ENCODE data around the gene MYT1. TPM values are rescaled to one million over a fixed set of nuclear protein-coding genes. Genes with fewer than 3 reads are reported as not detected.
A peak's percentile ranks its signal among the peaks of the same experiment; 100 is the strongest.
"Not testable (repeated sequence)": the region's sequence is repeated elsewhere in the genome, so short reads cannot be mapped to it uniquely, and the experiment has no call there.

MYT1 gene
- total RNA-seq, 1 donor from 2014 or later, result not detected

DNA sequence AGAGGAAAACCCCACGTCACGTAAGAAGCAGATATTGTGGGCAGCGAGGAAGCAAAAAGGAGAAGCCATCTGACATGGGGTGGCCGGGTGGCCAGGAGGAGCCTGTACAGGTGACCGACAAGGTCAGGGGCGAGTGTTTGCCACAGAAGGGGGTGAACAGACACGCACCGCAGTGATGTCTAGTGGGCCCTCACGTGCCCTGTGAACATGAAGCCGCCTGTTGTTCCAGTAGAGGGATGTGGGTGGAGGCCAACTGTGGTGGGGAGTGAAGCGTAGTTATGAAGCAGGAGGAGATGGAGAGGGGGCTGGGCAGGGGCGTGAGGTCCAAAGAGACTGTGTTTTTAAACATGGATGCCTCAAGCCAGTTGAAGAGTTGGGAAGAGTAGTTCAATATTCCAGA, 20.5 kb downstream of the MYT1 start:
- no peak overlapping the region for H3K4me3 ChIP-seq
- TF ChIP-seq, protein P1, sequence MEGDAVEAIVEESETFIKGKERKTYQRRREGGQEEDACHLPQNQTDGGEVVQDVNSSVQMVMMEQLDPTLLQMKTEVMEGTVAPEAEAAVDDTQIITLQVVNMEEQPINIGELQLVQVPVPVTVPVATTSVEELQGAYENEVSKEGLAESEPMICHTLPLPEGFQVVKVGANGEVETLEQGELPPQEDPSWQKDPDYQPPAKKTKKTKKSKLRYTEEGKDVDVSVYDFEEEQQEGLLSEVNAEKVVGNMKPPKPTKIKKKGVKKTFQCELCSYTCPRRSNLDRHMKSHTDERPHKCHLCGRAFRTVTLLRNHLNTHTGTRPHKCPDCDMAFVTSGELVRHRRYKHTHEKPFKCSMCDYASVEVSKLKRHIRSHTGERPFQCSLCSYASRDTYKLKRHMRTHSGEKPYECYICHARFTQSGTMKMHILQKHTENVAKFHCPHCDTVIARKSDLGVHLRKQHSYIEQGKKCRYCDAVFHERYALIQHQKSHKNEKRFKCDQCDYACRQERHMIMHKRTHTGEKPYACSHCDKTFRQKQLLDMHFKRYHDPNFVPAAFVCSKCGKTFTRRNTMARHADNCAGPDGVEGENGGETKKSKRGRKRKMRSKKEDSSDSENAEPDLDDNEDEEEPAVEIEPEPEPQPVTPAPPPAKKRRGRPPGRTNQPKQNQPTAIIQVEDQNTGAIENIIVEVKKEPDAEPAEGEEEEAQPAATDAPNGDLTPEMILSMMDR (IDR thresholded peaks at IDR 0.05), result no peak
- DNase-seq, result peak; percentile 24
- no peaks in the 10 kb centered on the region for H3K36me3 ChIP-seq
- H3K4me1 ChIP-seq, result no peaks in the 10 kb centered on the region
- H3K9me3 ChIP-seq, result no peaks in the 10 kb centered on the region
- intact Hi-C loops (cut with DNase I), result no loop called here
- peaks cover 7% of the 10 kb centered on the region for H3K27me3 ChIP-seq (ENCODE audit: low read depth)
- no peak overlapping the region for H3K27ac ChIP-seq
- no peak for ATAC-seq

DNA sequence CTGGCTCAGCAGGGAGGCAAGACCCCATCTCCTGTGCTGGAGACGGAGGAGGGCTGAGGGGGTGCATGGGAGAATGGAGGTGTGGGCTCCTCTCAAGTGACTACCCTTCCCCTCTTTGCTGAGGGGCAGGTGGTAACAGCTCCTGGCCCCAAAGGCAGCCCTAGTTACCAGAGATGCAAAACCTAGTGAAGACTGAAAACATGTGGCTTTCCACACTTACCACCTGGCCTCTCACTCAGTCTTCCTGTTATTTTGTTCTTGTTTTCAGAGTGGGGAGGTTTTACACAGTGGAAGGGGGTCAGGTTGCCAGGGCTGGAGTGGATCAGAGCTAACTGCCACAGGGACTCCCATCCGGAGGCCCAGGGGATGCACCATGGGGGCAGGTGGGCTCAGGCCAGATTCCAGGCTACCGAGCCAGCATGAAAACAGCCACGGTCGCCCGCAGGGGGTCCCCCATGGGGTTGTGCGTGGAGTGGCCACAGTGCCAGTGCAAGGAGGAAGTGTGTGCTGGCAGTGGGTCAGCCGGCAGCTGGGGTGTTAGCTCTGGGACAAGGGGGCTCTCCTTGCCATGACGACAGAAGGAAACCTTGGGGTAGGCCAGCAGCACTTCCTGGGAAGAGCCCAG, 21.1 kb downstream of the MYT1 start:
- H3K4me3 ChIP-seq, result no peak overlapping the region
- no peaks in the 10 kb centered on the region for H3K4me1 ChIP-seq
- H3K27me3 ChIP-seq (ENCODE audit: low read depth), result peaks cover 7% of the 10 kb centered on the region
- intact Hi-C loops (cut with DNase I), result no loop called here
- H3K9me3 ChIP-seq, result no peaks in the 10 kb centered on the region
- DNase-seq, result peak; percentile 37
- H3K36me3 ChIP-seq, result no peaks in the 10 kb centered on the region
- peak in 1 of 2 donors; percentile 9 for ATAC-seq
- H3K27ac ChIP-seq, result no peak overlapping the region
- TF ChIP-seq, protein P1 (IDR thresholded peaks at IDR 0.05), result no peak

DNA sequence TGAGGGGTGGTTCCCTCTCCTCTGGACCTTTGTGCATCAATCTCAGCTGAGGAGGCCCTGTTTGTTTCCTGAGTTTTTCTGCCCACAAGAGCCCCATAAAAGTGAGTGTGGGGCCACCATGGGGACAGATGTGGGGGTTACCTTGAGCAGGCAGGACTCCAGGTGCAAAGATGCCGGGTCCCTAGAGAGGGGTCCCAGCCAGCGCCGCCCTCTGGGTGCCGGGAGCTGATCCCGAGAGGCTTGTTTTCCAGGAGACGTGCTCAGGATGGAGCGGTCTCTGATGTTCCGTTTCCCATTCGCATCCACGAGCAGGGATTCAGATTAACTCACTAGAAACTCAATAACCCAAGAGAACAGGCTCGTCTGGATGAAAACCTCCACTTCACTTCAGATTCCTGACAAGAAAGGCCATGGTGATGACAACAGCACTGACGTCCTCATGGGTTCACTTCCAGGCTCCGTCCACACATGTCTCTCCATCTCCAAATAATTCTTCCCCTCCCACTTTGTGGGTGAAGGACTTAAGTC, 21.9 kb downstream of the MYT1 start:
- H3K27me3 ChIP-seq (ENCODE audit: low read depth), result peaks cover 7% of the 10 kb centered on the region
- H3K36me3 ChIP-seq, result no peaks in the 10 kb centered on the region
- H3K9me3 ChIP-seq, result no peaks in the 10 kb centered on the region
- no peak overlapping the region for H3K4me3 ChIP-seq
- H3K27ac ChIP-seq, result no peak overlapping the region
- ATAC-seq (no peak), DNase-seq (peak; percentile 20)
- no peaks in the 10 kb centered on the region for H3K4me1 ChIP-seq
- intact Hi-C loops (cut with DNase I), result no loop called here
- TF ChIP-seq, protein P1 (IDR thresholded peaks at IDR 0.05), result no peak

DNA sequence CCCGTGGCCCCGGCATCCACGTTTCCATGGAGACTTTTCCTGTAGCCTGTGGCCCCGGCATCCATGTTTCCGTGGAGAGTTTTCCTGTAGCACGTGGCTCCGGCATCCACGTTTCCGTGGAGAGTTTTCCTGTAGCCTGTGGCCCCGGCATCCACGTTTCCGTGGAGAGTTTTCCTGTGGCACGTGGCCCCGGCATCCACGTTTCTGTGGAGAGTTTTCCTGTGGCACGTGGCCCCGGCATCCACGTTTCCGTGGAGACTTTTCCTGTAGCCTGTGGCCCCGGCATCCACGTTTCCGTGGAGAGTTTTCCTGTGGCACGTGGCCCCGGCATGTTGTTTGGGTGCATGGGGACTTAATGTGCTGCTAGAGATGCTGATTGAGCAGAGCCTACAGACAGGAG, 23.0 kb downstream of the MYT1 start:
- H3K4me1 ChIP-seq; intact Hi-C loops (cut with DNase I); DNase-seq; H3K27ac ChIP-seq; H3K4me3 ChIP-seq; H3K36me3 ChIP-seq; H3K9me3 ChIP-seq; ATAC-seq: not testable (repeated sequence)
- peaks cover 11% of the 10 kb centered on the region for H3K27me3 ChIP-seq (ENCODE audit: low read depth)

DNA sequence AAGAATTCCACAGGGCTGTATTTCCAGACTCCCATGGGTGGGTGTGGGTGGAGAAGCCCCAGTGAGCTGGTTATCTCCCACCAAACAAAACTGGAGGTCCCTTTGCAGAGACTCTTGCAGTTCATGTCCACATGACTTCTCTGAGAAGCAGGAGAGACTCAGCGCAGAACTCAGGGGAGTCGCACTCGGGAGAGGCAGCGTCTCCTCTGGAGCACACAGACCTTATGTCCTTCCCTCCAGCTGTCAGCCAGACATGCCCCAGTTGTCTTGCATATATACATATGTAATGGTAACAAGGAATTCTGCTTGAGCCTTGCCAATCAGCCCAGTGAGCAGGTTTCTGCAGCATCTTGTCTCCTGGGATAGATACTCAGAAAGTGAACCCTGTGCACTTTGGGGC, 23.8 kb downstream of the MYT1 start:
- ATAC-seq (no peak), DNase-seq (peak; percentile 4)
- H3K27me3 ChIP-seq (ENCODE audit: low read depth), result peaks cover 20% of the 10 kb centered on the region
- no peak overlapping the region for H3K4me3 ChIP-seq
- H3K36me3 ChIP-seq, result no peaks in the 10 kb centered on the region
- TF ChIP-seq, protein P1 (IDR thresholded peaks at IDR 0.05), result no peak
- no peaks in the 10 kb centered on the region for H3K4me1 ChIP-seq
- H3K9me3 ChIP-seq, result no peaks in the 10 kb centered on the region
- H3K27ac ChIP-seq, result no peak overlapping the region
- intact Hi-C loops (cut with DNase I), result no loop called here

DNA sequence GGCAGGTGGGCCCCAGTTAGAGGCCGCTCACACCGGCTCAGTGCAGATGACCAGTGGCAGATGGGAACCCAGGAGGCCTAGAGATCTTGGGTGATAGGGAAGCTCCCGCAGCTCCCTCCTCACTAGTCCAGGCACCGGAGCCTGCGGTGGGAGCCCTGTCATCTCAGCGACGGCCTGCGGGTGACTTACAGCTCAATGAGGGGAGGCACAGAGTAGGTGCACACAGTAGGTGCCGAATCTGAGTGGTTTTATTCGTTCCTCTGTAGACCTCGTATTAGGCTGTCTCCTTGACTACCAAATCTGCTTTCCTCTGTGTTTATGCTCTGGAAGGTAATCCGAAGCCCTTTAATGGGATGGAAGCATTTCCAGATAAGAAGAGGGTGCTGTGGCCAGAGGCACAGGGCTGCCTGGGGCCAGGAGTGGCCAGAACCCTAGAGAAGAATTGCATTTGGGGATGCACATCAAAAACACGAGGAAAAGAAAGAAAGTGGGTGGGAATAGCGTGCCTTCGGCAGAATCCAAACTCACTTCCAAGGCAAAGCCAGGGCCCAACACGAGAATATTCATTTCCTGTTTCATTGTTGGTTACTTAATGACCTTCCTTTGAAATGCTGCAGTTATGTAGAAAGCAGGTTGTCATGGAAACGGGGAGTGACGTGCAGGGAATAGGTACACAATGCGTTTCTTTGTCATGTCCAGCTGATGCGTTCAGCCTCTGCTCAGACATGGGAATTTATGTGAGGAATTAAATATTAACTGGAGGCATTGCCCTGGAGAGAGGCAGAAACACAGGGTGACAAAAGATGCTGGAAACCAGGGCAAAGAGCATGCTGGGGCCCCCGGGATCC, 24.7 kb downstream of the MYT1 start:
- H3K4me1 ChIP-seq, result no peaks in the 10 kb centered on the region
- intact Hi-C loops (cut with DNase I), result no loop called here
- H3K27ac ChIP-seq, result no peak overlapping the region
- TF ChIP-seq, protein P1 (IDR thresholded peaks at IDR 0.05), result no peak
- H3K27me3 ChIP-seq (ENCODE audit: low read depth), result peaks cover 26% of the 10 kb centered on the region
- ATAC-seq (no peak), DNase-seq (no peak)
- H3K36me3 ChIP-seq, result no peaks in the 10 kb centered on the region
- H3K4me3 ChIP-seq, result no peak overlapping the region
- H3K9me3 ChIP-seq, result no peaks in the 10 kb centered on the region

Data from lower lobe of right lung (tissue), 2 donors.